GM12878 (cell line): ENCODE measurements around the gene PRUNE2. TPM values are rescaled to one million over a fixed set of nuclear protein-coding genes. Genes with fewer than 3 reads are reported as not detected.

Source experiments
- ATAC-seq: fragments of 200-7000 bp; cut with Tn5 transposase; 3 replicates; pipeline ENCODE4 v1.9.1; 2020; ENCODE audit warnings: mild to moderate bottlenecking, moderate library complexity
- BruUV-seq: library from RNA; stranded (reverse); fragments of 400-500 nt; replicated peaks from 2 replicates; lab custom pipeline; 2021; lab: Mats Ljungman, UMichigan
- CTCF ChIA-PET: fragments of 300-600 bp; sonication (Branson Sonifier 250); formaldehyde crosslinking; extraction: SDS; loops from one replicate; lab custom pipeline; 2021; ENCODE audit warnings: inconsistent platforms; lab: Yijun Ruan, JAX
- POLR2A ChIA-PET: fragments of 350-600 bp; formaldehyde crosslinking; extraction: SDS; loops from one replicate; lab custom pipeline; 2021; ENCODE audit warnings: inconsistent platforms; lab: Charles Lee
- RAD21 ChIA-PET: fragments of 300-600 bp; sonication (Branson Sonifier 250); formaldehyde crosslinking; loops from one replicate; lab custom pipeline; 2023; ENCODE audit warnings: antibody characterized with exemption; ENCODE audit not compliant: unreplicated experiment; lab: Charles Lee
- SMC1A ChIA-PET: fragments of 300-600 bp; sonication (Branson Sonifier 250); formaldehyde crosslinking; loops from one replicate; lab custom pipeline; 2023; ENCODE audit not compliant: unreplicated experiment, uncharacterized antibody; lab: Charles Lee
- DNase-seq: peaks from one replicate; pipeline ENCODE4 v3.0.0-alpha.2; 2011; ENCODE audit warnings: low read depth, low spot score
- FAIRE-seq: peaks from 3 replicates; lab custom pipeline; 2011; peaks lifted over from hg19 to GRCh38; lab: Jason Lieb, UNC
- H2AFZ ChIP-seq: 2 replicates; pipeline ENCODE4 v1.6.0; 2011; ENCODE audit warnings: low read depth, low read length, control low read depth; ENCODE audit not compliant: control insufficient read depth
- H3K27ac ChIP-seq: 2 replicates; pipeline ENCODE4 v1.5.1; 2011; ENCODE audit warnings: control low read depth; ENCODE audit not compliant: control insufficient read depth, insufficient read depth
- H3K27me3 ChIP-seq, 2 experiments: replicated peaks in 1 of 2; 2 replicates each; pipeline versions ENCODE4 v1.6.0 to v1.6.1; 2011; ENCODE audit warnings: low read length in 1 of 2; ENCODE audit not compliant: control insufficient read depth in 2 of 2, insufficient read depth in 2 of 2
- H3K36me3 ChIP-seq, 2 experiments: 2 replicates each; pipeline ENCODE4 v1.5.1; 2011; ENCODE audit warnings: low read length in 1 of 2; ENCODE audit not compliant: control insufficient read depth in 2 of 2, insufficient read depth in 2 of 2
- H3K4me1 ChIP-seq: 2 replicates; pipeline ENCODE4 v1.6.1; 2011; ENCODE audit warnings: mild to moderate bottlenecking, low read length, moderate library complexity, mixed read lengths; ENCODE audit not compliant: control insufficient read depth, insufficient read depth
- H3K4me2 ChIP-seq: 2 replicates; pipeline ENCODE4 v1.6.0; 2011; ENCODE audit warnings: control low read depth; ENCODE audit not compliant: control insufficient read depth, insufficient read depth
- H3K4me3 ChIP-seq: fragments of 200-600 bp; sonication (generic); 2 replicates; pipeline ENCODE4 v1.5.1; 2016
- H3K79me2 ChIP-seq: 2 replicates; pipeline ENCODE4 v1.6.0; 2011; ENCODE audit warnings: low read length; ENCODE audit not compliant: control insufficient read depth, insufficient read depth
- H3K9ac ChIP-seq: 2 replicates; pipeline ENCODE4 v1.8.0; 2011; ENCODE audit warnings: low read length, control low read depth, mixed read lengths; ENCODE audit not compliant: control insufficient read depth, insufficient read depth
- H3K9me3 ChIP-seq: replicated peaks from 3 replicates; pipeline ENCODE4 v1.5.1; 2011; ENCODE audit warnings: mild to moderate bottlenecking, low read length; ENCODE audit not compliant: control insufficient read depth, insufficient read depth
- H4K20me1 ChIP-seq: 2 replicates; pipeline ENCODE4 v1.6.0; 2011; ENCODE audit not compliant: control insufficient read depth, insufficient read depth
- DPF2 ChIP-seq: fragments of 450-650 bp; IDR thresholded peaks from 2 replicates; pipeline ENCODE4 v1.6.1; 2017; ENCODE audit warnings: mild to moderate bottlenecking
- ELK1 ChIP-seq: IDR thresholded peaks from 2 replicates; pipeline ENCODE4 v1.6.1; 2012; ENCODE audit warnings: low read depth, low read length, improper control_type of control experiment
- FOXM1 ChIP-seq: IDR thresholded peaks from 2 replicates; pipeline ENCODE4 v1.6.1; 2012; ENCODE audit warnings: low read depth, mild to moderate bottlenecking, inconsistent platforms, low read length, moderate library complexity
- IKZF2 ChIP-seq, 2 experiments: fragments of 450-650 bp; IDR thresholded peaks; 2 replicates each; pipeline ENCODE4 v1.6.1; 2017; ENCODE audit warnings: mild to moderate bottlenecking in 2 of 2, moderate library complexity in 2 of 2
- IRF3 ChIP-seq: fragments of 450-650 bp; IDR thresholded peaks from 2 replicates; pipeline ENCODE4 v1.6.1; 2014; ENCODE audit warnings: mild to moderate bottlenecking
- JUNB ChIP-seq: IDR thresholded peaks from 2 replicates; pipeline ENCODE4 v1.6.1; 2016; ENCODE audit warnings: antibody characterized with exemption, mild to moderate bottlenecking
- MEF2A ChIP-seq: IDR thresholded peaks from 2 replicates; pipeline ENCODE4 v1.6.1; 2011; ENCODE audit warnings: low read depth, mild to moderate bottlenecking, low read length, moderate library complexity; ENCODE audit not compliant: insufficient read depth
- MLLT1 ChIP-seq: fragments of 450-650 bp; IDR thresholded peaks from 2 replicates; pipeline ENCODE4 v1.6.1; 2016; ENCODE audit warnings: mild to moderate bottlenecking
- NFYA ChIP-seq: IDR thresholded peaks from 2 replicates; pipeline ENCODE4 v1.6.1; 2011; ENCODE audit warnings: low read depth, mild to moderate bottlenecking, low read length, improper control_type of control experiment, borderline replicate concordance
- PRDM15 ChIP-seq: fragments of 450-650 bp; formaldehyde crosslinking; IDR thresholded peaks from 2 replicates; pipeline ENCODE4 v1.4.0; 2020; ENCODE audit warnings: mild to moderate bottlenecking, moderate library complexity
- RBBP5 ChIP-seq: fragments of 200-600 bp; sonication (generic); conservative IDR thresholded peaks from 2 replicates; pipeline ENCODE4 v1.6.1; 2016
- ZNF592 ChIP-seq: fragments of 450-650 bp; IDR thresholded peaks from 2 replicates; pipeline ENCODE4 v1.6.1; 2017; ENCODE audit warnings: mild to moderate bottlenecking, moderate library complexity
- WGBS: methylation state at CpG from one replicate; pipeline ENCODE4 v1.1.6; 2016; ENCODE audit warnings: low lambda C conversion rate; ENCODE audit not compliant: insufficient replicate concordance, insufficient coverage; ENCODE audit errors: missing lambda C conversion rate; 5-methylcytosine and 5-hydroxymethylcytosine counted together
- in situ Hi-C: fragments of 300-500 bp; cut with MboI; formaldehyde crosslinking; loops from 9 replicates; pipeline ENCODE4 v1.14.3; 2018; ENCODE audit warnings: mixed read lengths
- intact Hi-C: fragments of 100-400 bp; cut with micrococcal nuclease; formaldehyde crosslinking; loops from one replicate; pipeline ENCODE4 v1.14.2; 2022; ENCODE audit not compliant: unreplicated experiment
- polyA plus RNA-seq, 11 experiments: library from polyadenylated mRNA; depleted of rRNA in 4 of 11; unstranded in 6 of 11; stranded (reverse) in 5 of 11; fragments of >200 nt; fragmentation: Nextera tagmentation in 4 of 11; fragmentation: Illumina TruSeq in 1 of 11; extraction: Ambion mirVana in 4 of 11; extraction: Trizol in 1 of 11; gene quantifications; 1 replicate in 1 of 11; 2 replicates in 10 of 11; pipeline versions ENCODE4 v1.2.1 to v1.2.3, GENCODE V29; 2011 to 2016; ENCODE audit warnings: inconsistent platforms in 2 of 11, missing spikeins in 2 of 11, low read depth in 1 of 11
- total RNA-seq, 4 experiments: library from RNA; depleted of rRNA in 3 of 4; stranded (reverse); fragments of >200 nt in 3 of 4; fragmentation: Illumina TruSeq in 1 of 4; extraction: Trizol in 1 of 4; gene quantifications; 2 replicates each; pipeline versions ENCODE4 v1.2.1 to v1.2.3, GENCODE V29; 2013 to 2021

PRUNE2 gene
- total and polyA plus RNA-seq, 10 of the 15 experiments (the other 5 are each of a cell fraction or from before 2014, with no cell fraction given) = 0.07 to 0.63 (median 0.25) TPM

GRCh38 chr9:76613150-76613781, 292.6 kb downstream of the PRUNE2 start:
- Histone ChIP-seq H4K20me1 (no peaks in the 10 kb centered on the region), H3K9me3 (no peaks in the 10 kb centered on the region), H3K4me3 (no peak overlapping the region), H3K36me3 (no peaks in the 10 kb centered on the region), H3K4me2 (no peak overlapping the region), H3K4me1 (no peaks in the 10 kb centered on the region), H3K27ac (no peak overlapping the region), H3K79me2 (no peaks in the 10 kb centered on the region), H3K9ac (no peak overlapping the region), H3K27me3 (peaks cover 0 to 1% of the 10 kb centered on the region in 2 experiments; a peak in 1 of 4 replicates), H2AFZ (no peak overlapping the region)
- no TSS peak for BruUV-seq
- ChIA-PET RAD21 (no interaction called here), POLR2A (no interaction called here), SMC1A (no interaction called here), CTCF (interaction anchor here (0.6 to 1.1 kb wide), 3 partner anchors 16 to 168 kb away, joined by 3 read pairs; no protein-coding TSS in a partner anchor)
- no peak for TF ChIP-seq PRDM15
- no peak for TF ChIP-seq DPF2
- TF ChIP-seq ELK1 = no peak
- no peak for TF ChIP-seq JUNB
- TF ChIP-seq MLLT1 = no peak
- TF ChIP-seq FOXM1 = no peak
- TF ChIP-seq ZNF592 = no peak
- TF ChIP-seq RBBP5 = no peak
- TF ChIP-seq IRF3 = no peak
- no peak for TF ChIP-seq IKZF2 (IDR thresholded peaks at IDR 0.05)
- TF ChIP-seq NFYA = no peak
- TF ChIP-seq MEF2A = no peak
- WGBS = 39% methylated on average over 8 of the region's 8 CpGs
- in situ Hi-C loops = no loop called here
- ATAC-seq = no peak
- no peak for DNase-seq
- FAIRE-seq = no peak
- intact Hi-C loops = no loop called here
